ENCODE results near the gene CITED2. TPM values are rescaled to one million over a fixed set of nuclear protein-coding genes. Genes with fewer than 3 reads are reported as not detected.

Gene CITED2
- total RNA-seq, 1 experiment from 2014 or later: 110 TPM

DNA sequence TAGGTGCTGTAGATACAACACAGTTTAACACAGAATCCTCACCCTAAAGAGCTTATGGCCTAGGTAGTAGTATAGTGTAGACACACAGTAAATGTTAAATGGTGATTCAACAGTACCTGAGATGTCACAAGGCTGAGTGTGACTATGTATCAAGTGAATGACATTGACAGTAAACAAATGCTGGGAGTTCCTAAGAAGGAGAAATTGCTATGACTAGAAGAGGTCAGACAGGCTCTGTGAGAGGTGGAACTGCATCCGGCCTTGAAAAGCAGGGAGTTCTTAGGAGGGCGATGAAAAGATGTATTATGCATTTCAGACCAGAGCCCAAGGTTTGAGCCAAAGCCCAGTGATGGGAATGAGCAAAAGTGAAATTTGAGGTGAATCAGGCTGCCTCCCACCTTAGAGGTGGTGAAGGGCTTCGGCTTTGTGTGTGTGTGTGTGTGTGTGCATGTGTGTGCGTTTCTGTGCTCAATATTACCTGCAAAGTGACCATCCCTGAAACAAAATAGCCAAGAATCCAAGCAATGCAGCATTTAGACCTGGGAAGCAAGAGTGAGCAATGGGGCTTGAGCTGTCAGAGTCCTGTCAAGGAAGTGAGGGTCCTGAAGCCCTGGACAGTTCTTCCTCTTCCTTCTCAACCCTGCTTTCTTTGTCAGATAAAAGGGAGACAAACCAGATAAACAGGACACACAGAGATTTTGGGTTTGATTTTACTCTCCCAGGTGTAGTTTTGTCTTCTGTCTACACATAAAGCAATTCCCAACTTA lies 32.3 kb upstream of the CITED2 start:
- H4K20me1 ChIP-seq (ENCODE audit: control insufficient read depth, insufficient read depth, insufficient read length): no peaks in the 10 kb centered on the region
- no peak overlapping the region for H3K14ac ChIP-seq (ENCODE audit: insufficient read depth, low read length)
- no peaks in the 10 kb centered on the region for H3K9me3 ChIP-seq (ENCODE audit: control insufficient read depth, low read depth, low read length)
- no peak overlapping the region for H3K4me2 ChIP-seq (ENCODE audit: insufficient read depth, insufficient read length, low read length)
- Mint-ChIP-seq H3K27me3 (ENCODE audit: low read depth) (peaks cover 6% of the 10 kb centered on the region), H3K27ac (no peak overlapping the region), H3K9me3 (no peaks in the 10 kb centered on the region), H3K4me1 (peaks cover 6 to 8% of the 10 kb centered on the region in 2 experiments; a peak in 3 of 4 replicates), H3K36me3 (ENCODE audit: insufficient read depth in 1 of 3, low read depth in 3 of 3) (no peaks in the 10 kb centered on the region), H3K4me3 (no peak overlapping the region)
- TF ChIP-seq, protein P1, sequence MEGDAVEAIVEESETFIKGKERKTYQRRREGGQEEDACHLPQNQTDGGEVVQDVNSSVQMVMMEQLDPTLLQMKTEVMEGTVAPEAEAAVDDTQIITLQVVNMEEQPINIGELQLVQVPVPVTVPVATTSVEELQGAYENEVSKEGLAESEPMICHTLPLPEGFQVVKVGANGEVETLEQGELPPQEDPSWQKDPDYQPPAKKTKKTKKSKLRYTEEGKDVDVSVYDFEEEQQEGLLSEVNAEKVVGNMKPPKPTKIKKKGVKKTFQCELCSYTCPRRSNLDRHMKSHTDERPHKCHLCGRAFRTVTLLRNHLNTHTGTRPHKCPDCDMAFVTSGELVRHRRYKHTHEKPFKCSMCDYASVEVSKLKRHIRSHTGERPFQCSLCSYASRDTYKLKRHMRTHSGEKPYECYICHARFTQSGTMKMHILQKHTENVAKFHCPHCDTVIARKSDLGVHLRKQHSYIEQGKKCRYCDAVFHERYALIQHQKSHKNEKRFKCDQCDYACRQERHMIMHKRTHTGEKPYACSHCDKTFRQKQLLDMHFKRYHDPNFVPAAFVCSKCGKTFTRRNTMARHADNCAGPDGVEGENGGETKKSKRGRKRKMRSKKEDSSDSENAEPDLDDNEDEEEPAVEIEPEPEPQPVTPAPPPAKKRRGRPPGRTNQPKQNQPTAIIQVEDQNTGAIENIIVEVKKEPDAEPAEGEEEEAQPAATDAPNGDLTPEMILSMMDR (conservative IDR thresholded peaks at IDR 0.05): no peak
- H2BK15ac ChIP-seq (ENCODE audit: low read depth, low read length): no peak overlapping the region
- no peaks in the 10 kb centered on the region for H3K23me2 ChIP-seq (ENCODE audit: insufficient read length, low read depth, low read length, poor library complexity, severe bottlenecking)
- no peak overlapping the region for H2BK20ac ChIP-seq (ENCODE audit: low read depth, low read length, poor library complexity, severe bottlenecking)
- H3K56ac ChIP-seq (ENCODE audit: insufficient read length, low read depth, low read length): no peak overlapping the region
- H3K4ac ChIP-seq (ENCODE audit: low read depth, low read length): no peak overlapping the region
- no peak overlapping the region for H4K5ac ChIP-seq (ENCODE audit: insufficient read length, low read depth, low read length)
- H3K18ac ChIP-seq (ENCODE audit: insufficient read length, low read depth, low read length): no peak overlapping the region
- no peak overlapping the region for H3K23ac ChIP-seq (ENCODE audit: insufficient read length, low read depth, low read length)
- no peak overlapping the region for H3K9ac ChIP-seq (ENCODE audit: extremely low read depth, insufficient read length, low read length)
- no peak overlapping the region for H2BK120ac ChIP-seq (ENCODE audit: low read depth, low read length, poor library complexity, severe bottlenecking)
- no peak overlapping the region for H3K27ac ChIP-seq (ENCODE audit: insufficient read length, low read depth, low read length)
- DNase-seq: no peak
- no peak overlapping the region for H4K8ac ChIP-seq (replicated peaks; ENCODE audit: insufficient read length, low read depth, low read length)
- no peaks in the 10 kb centered on the region for H3K4me1 ChIP-seq (ENCODE audit: insufficient read depth, low read length)
- no peak overlapping the region for H2AK5ac ChIP-seq (ENCODE audit: insufficient read length, low read length)
- no peak overlapping the region for H2BK12ac ChIP-seq (ENCODE audit: insufficient read length, low read depth, low read length)
- H3K79me2 ChIP-seq (ENCODE audit: insufficient read depth, low read length): no peaks in the 10 kb centered on the region
- H2BK5ac ChIP-seq (ENCODE audit: insufficient read length, low read length): no peak overlapping the region
- no peak overlapping the region for H3T11ph ChIP-seq (ENCODE audit: low read length)
- WGBS (ENCODE audit: extremely low coverage, insufficient read length, low lambda C conversion rate): no CpG with 5 or more reads among the region's 4 CpGs
- no peaks in the 10 kb centered on the region for H3K27me3 ChIP-seq (ENCODE audit: insufficient read depth, low read length)
- no peak overlapping the region for H2AFZ ChIP-seq (ENCODE audit: low read length)
- H3K79me1 ChIP-seq (ENCODE audit: insufficient read depth, low read depth, low read length, poor library complexity, severe bottlenecking): no peaks in the 10 kb centered on the region
- no peak overlapping the region for H4K91ac ChIP-seq (ENCODE audit: insufficient read length, low read depth, low read length)
